GM19023 (cell line): ENCODE data around the gene PKD1.
"Not testable (repeated sequence)": the region's sequence is repeated elsewhere in the genome, so short reads cannot be mapped to it uniquely, and the experiment has no call there.

Source experiments
- ATAC-seq: cut with Tn5 transposase; IDR thresholded peaks from one replicate; pipeline ENCODE4 v1.9.1; 2021; ENCODE audit warnings: mild to moderate bottlenecking, moderate library complexity; ENCODE audit not compliant: unreplicated experiment

PKD1 gene

DNA sequence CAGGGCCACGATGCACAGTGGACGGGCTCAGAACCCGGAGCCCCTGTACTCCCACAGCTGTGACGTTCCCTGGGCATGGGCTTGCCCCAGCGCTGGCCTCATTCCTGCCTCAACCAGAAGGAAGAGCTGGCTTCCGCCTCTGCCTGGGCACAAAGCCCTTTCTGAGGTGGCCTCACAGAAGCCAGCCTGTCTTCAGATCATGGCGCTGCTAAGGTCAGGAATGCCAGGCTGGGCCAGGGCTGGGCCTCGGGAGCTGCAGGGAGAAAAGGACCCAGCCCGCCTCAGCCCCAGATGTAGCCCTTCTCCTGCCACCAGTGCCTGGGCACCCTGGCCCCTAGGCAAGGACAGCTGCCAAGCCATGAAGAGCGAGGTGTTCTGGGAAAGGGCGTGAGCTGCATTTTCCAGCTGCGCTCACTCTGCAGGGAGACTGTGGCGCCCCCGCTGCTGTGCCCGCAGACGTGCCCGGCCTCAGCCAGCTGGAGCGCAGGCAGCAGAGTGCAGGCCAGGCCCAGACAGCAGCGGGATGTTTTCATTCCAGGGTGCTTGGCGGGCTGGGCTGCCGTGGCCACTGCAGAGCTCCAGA lies 9.4 kb downstream of the PKD1 start:
- ATAC-seq: not testable (repeated sequence)

DNA sequence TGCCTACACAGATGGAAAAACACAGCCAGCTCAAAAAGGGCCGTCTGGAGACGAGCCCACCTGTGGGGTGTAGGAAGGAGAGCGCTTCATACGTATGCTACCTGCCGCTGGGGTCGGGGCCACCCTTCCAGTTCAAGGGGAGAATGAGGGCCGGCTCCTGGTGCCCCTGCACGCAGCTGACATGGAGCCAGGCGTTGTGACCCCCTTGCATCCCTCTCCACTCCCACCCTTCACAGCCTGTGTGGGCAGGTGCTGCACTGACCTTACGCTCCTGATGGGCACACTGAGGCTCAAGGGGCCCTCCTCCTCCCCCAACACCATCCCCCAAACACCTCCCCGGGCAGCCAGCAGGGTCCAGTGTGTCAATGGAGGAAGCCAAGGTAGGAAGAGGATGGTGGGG lies 10.1 kb downstream of the PKD1 start:
- ATAC-seq: not testable (repeated sequence)

DNA sequence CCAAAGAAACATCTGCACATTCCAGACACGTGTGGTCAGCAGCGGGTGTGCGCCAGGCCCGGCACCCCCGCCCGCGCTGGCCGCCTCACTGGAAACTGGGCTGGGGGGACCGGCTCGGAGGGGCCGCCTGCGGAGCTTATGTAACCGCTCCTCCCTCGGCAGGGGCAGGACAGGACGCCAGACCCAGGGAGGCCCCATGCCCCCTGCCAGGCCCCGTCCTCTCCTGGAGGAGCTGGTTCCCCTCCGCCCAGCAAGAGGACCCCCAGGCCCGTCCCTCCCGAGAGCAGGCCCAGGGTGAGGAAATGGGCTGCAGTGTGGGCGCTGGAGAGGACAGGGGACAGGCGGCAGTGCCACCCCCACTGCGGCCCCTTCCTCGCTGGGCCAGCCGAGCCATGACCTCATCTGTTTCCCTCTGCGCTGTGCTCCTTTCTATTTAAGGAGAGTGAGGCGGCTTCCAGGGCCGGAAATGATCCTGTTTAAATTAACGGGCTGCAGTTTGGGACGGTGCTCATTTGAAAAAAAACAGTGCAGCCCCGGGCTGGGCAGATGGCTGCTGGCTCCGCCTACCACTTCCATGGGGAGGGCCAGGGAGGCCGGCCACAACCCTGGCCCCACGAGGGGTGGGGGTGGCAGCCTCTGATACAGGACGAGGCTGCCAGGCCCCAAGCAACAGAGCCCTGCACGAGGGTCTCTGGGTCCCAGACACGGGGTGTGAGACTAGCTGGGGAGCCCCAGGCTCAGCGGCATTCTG lies 10.8 kb downstream of the PKD1 start:
- not testable (repeated sequence) for ATAC-seq

DNA sequence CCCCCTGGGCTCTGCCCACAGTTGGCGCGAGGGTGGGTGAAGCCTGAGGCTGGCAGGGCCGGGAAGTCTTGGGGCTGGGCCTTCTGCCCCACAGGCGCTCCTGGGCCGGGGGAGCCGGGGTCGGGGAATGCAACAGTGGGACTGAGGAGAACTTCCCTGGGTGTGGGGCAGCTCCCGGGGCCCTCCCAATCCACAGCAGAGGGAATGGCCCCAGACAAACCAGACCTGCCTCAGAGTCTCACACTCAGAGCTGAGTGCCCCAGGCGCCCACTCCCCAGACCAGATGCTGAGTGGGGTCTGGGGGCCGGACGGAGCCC lies 11.4 kb downstream of the PKD1 start:
- ATAC-seq: not testable (repeated sequence)

DNA sequence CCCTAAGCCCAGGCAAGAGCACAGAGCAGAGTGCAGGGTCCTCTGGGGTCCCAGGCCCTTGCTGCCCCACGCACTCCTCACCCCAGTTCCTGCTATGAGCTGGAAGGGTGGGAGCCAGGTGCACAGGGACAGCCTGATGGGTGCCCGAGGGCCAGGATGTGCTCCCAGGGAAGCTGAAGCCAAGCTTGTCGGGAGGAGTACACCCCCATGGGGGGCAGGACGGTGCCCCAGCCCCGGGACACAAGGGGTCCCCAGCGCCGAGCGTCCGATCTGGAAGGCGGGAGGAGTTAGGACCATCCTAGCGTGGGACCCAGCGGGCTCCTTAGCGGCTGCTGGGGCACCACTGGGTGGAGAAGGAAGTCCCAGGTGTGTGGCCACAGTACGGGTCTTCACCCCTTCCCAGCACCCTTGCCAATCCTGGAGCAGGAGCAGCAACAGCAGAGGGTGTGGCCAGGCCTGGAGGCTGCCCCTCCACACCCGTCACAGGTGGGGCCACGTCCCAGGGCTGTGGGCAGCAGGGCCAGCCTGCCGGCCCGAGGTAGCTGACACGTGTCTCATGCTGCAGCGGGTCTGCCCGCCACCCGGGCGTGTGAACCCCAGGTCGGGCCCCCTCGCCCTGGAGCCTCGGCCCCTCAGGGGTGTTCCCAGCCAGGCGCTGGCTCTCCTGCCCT lies 11.9 kb downstream of the PKD1 start:
- not testable (repeated sequence) for ATAC-seq

DNA sequence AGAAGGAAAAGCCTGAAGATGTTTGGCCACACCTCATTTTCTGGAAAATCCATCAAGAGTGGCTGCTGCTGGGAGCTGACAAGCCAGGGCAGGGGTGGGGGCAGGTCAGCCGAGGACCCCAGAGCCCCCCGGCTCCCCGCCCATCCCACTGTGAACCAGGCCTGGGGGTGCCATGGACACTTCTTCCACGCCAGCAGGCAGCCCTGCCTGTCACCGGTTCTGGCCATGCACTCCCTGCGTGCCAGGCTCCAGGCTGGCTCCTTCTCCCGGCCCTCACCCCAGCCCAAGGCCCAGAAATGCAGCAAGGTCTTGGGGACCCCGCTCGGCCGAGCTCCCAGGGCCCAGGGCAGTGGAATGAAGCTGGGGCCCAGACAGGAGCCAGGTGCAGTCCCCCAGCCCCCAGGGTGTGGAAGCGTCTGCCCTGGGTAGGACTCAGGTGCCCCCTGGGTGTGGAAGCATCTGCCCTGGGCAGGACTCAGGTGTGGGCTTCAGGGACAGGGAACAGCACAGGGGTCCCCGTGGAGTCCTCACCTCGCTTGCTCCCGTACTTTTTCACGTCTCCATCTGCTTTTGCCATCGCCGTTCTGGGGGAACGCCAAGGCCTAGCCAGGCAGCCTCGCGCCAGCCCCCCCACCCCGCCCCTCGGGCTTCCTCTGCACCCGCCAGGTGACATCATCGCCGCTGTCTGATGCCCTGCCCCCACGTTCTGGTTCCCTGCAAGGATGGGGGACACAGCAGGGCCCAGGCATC lies 12.6 kb downstream of the PKD1 start:
- ATAC-seq: not testable (repeated sequence)

DNA sequence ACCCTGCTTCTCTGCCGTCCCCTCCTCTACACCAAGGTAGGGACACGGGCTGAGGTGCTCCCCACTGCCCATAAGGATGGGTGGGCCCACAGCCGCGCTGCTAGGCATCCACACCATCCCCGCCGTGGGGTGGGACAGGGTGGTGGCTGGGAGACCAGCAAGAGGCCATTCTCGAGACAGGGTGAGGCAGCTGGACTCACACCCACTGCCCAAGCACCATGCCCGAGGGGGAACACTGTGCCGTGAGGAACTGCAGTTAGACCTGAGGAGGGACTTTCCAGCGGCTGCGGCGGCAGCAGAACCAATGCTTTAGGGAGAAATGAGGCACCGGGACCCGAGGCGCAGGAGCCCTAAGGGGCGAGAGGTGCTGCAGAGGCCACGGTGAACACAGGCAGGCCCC lies 13.3 kb downstream of the PKD1 start:
- no peak for ATAC-seq

DNA sequence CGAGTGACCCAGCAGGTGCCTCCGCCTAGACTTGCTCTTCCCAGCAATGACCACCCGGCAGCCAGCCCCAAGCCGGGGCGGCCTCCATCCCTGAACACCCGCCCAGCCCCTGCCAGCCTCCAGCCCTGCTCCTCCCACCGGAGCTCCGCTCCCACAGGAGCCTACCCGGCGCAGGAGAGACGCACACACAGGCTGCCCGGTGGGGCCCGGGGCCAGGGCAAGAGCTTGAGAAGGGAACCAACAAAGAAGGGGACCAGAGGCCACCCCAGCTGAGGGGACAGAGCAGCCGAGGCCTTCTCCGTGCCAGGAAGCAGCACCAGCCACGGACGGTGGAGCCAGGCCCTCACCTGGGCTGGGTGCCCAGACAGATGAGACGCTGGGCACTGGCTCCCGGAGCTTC lies 13.8 kb downstream of the PKD1 start:
- ATAC-seq: no peak

DNA sequence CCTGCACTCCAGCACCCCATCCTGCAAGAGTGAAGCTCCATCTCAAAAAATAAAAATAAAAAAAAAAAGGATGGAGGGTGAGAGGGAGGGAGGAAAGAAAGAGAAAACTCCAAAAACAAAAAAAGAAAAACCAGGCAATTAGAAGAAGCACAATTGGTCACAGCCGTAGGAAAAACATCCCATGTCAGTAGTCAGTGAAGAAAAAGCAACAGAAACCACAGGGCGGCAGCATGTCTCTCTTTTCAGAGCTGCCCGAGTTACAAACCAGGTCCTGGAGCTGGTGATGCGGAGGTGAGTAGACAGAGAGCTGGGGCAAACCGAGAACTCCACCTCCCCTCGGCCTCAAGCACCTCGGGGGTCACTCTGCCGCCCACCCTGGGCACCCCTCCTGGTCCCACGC lies 14.4 kb downstream of the PKD1 start:
- ATAC-seq: not testable (repeated sequence)

DNA sequence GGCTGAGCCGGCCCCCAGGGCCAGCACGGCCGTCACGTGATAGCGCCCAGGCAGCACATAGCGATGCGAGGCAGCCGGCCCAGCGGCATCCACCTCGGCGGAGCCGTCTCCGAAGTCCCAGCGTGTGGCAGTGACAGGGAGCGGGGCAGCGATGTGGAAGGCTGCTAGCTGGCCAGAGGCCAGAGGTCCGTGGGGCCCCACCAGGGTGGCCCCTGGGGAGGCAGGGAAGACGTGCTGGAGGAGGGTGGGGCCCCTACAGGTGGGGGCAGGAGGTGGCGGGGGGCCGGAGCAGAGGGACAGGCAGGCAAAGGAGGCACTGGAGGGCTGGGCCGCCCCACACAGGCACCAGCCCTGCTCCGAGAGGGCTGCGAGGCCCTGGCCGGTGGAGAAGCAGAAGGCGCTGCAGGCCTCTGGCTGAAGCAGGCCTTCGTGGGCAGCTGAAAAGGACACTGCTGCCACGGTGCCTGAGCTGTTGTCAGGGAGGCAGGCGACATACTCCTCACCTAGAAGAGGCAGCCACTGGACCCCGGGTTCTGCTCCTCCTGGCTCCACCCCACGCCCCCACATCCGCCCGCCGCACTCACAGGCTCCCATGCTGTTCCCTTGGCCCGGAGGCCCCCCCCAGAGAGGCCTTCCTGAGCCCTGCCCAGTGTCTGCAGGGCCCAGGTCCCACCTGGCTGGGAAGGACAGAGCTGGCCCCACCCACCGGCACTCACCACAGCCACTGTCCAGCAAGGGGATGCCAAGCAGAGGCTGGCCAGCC lies 17.6 kb downstream of the PKD1 start:
- not testable (repeated sequence) for ATAC-seq

DNA sequence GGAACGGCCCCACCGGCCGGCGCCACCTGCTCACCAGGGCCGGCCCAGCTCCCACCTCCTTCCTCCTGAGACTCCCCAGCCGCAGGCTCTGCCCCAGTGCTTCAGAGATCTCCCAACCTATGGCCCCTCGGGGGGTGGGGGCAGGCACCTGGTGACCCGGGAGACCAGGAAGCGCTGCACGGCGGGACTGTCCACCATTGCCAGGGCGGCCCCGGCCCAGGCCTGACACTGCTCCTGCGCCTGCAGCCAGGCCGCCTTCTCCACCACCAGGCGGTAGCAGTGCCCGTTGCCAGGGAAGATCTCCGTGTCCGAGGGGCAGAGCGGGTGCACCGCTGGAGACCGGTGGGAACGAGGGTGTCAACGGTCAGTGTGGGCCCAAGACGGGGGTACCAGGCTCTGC lies 18.4 kb downstream of the PKD1 start:
- not testable (repeated sequence) for ATAC-seq

DNA sequence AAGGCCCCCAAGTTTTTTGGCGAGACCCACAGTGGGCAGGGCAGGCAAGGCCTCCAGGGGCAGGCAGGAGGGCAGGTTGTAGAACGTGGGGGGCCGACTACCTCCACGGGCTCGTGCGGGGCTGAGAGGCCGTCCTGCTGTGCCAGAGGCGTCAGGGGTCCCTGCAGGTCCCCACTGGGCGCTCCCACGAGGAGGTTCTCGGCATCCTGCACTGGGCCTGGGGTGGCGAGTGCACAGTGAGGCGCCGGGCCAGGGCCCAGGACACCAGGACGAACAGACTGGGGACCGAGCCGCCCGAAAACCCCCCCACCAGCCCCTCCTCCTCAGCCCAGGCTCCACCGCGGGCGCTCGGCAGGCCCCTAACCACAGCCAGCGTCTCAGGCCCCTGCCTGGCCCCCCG lies 19.3 kb downstream of the PKD1 start:
- ATAC-seq: not testable (repeated sequence)

DNA sequence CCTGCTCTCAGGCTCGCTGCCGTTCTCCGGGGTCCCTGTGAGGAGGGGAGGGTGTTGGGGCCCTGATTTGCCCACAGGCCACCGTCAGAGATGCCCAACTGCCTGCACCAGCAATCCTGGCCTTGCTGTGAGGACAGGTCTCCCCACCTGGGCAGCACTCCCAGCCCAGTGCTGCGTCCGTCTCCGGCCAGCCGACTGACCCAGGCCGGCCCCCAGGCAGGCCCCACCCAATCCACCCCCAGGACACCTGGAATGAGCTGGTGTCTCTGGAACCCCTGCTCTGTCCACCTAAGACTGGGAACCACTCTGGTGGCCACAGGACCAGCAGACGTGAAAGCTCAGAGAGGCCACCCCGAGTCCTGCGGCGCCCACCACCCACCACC lies 20.1 kb downstream of the PKD1 start:
- ATAC-seq: no peak

DNA sequence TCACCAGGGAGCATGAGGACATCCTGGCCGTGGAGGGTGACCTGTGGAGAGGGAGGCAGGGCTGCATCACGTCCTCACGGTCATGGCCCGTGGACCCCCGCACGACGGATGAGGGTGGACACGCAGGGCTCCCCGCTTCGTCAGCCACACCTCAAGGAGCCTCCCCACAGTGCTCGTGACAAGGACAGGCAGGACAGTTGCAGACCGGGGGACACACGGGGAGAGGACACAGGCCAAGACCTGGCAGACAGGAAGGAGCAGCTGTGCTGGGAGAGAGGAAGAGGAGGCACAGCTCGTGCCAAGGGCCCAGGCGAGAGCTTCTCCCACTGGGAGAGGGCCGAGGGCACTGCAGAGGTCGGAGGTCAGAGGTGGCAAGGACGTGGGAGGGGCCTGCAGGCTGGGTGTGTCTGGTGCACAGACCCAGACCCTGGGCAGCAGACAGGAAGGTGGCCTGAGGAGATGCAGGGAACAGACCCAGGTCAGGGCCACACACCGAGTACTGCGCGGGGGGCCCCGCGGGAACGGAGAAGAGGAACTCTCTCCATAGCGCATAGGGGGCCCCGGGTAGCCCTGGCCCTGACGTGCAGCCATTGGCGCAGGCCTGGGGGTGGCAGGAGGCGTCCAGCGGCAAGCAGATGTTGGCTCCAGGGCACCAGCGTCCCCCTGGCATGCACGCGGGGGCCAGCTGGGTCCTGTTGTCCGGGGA lies 20.7 kb downstream of the PKD1 start:
- not testable (repeated sequence) for ATAC-seq

DNA sequence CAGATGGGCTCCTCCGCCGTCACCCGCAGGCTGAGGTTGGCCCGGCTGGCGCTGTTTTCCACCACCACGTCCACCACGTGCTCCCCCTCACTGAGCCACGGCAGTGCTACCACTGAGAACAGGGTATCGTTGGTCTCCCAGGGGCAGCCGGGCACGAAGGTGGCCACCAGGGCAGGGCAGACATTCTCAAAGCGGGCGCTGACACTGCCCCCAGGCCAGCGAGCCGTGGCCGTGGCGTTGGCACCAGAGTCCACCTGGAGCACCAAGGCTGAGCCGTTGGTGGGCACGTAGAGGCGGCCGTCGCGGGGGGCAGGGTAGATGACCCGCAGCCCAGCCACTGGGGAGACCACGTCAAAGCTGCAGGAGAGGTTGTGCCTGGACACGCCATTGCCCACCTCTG lies 21.5 kb downstream of the PKD1 start:
- not testable (repeated sequence) for ATAC-seq

DNA sequence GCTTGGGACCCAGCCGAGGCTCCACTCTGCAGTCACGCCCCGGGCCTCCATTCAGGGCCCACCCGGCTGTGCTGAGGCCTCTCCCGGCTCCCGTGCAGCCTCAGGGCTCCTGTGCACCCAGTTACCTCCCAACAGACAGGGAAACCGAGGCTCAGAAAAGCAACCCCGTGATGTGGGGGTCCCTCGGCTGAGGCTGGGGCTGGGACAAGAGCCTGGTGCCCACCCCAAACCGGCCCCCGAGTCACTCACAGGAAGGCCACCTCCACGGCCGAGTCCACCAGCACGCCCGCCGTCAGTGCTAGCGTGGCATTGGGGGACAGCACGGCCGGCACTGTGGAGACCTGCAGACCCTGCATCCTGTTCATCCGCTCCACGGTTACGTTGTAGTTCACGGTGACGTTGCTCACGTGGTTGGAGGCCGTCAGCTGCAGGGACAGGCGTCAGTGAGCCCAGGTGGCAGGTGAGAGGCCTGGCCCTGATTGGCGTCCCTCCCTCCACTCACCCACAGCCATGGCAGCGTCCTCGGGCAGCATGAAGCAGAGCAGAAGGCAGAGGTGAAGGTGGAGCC lies 23.1 kb downstream of the PKD1 start:
- ATAC-seq: not testable (repeated sequence)

DNA sequence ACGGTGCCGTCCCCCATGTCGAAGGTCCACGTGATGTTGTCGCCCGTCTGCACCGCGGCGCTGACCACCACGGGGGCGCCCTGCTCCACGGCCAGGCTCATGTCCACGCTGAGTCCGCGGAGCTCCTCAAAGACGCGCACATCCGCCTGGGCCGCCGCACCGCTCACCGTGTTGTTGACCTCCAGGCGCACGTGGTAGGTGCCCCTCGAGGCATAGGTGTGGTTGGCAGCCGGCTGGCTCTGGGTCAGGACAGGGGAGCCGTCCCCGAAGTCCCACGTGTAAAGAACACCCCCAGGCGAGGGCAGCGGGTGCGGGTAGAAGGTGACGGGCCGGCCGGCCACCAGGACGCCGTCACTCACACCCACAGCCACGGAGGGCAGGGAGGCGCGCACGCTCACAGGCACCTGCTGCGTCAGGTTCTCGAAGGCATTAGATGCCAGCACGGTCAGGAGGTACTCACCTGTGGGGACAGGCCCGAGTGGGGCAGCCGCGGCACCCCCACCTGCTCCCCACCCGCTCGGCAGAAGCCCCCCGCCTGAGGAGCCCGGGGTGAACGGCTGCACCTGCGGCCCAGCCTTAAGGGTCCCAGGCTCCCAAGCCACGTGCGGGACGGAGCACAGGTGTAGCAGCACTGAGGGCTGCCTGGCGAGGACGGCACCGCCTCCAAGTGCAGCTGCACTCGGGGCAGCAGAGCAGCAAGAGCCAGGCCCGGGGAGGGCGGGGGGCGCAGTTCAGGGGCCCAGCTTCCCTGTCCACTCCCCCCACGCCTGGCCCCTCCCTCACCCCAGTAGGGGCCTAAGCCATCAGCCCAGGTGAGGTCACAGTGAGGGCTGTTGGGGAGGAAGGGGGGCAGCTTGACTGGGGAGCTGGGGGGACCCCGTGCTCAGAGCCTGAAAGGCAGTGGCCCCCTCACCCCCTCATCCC lies 24.0 kb downstream of the PKD1 start:
- ATAC-seq: not testable (repeated sequence)

DNA sequence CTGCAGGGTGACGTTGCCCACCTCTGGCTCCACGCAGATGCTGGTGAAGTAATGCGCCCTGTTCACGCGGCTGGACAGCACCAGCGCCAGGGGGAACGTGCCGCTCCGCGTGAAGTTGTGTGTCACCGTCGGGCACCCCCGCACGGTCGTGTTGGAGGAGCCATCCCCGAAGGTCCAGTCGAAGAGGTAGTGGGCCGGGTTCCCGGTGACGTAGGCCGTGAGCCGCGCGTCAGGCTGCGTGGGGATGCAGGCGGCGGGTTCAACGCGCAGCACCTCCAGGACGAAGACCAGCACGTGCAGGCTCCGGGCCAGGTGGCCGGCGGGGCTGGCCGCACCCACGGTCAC lies 24.7 kb downstream of the PKD1 start:
- not testable (repeated sequence) for ATAC-seq
